Astrocyte of the spinal cord (primary cell): Measurements from ENCODE around the gene CDK19.
"Not testable (repeated sequence)": the region's sequence is repeated elsewhere in the genome, so short reads cannot be mapped to it uniquely, and the experiment has no call there.

Experiments
- DNase-seq: peaks from one replicate; pipeline ENCODE4 v3.0.0; 2011; ENCODE audit warnings: low read depth, low spot score
- H3K4me3 ChIP-seq: 2 replicates; pipeline ENCODE4 v1.5.1; 2011; ENCODE audit warnings: low read depth, mild to moderate bottlenecking, low read length, moderate library complexity
- in situ Hi-C: cut with HindIII; loops from 2 replicates; pipeline ENCODE4 v1.10.0; 2017; ENCODE audit warnings: low sequenced_read_pairs
- TF ChIP-seq, protein P1 (sequence below): IDR thresholded peaks from 2 replicates; pipeline ENCODE4 v1.5.1; 2012; ENCODE audit warnings: low read depth, mild to moderate bottlenecking, low read length, inconsistent platforms

CDK19 gene

GRCh38 chr6:110589865-110590513, 225.3 kb downstream of the CDK19 start:
- DNase-seq = no peak
- H3K4me3 ChIP-seq = no peak overlapping the region
- in situ Hi-C loops = no loop called here

DNA sequence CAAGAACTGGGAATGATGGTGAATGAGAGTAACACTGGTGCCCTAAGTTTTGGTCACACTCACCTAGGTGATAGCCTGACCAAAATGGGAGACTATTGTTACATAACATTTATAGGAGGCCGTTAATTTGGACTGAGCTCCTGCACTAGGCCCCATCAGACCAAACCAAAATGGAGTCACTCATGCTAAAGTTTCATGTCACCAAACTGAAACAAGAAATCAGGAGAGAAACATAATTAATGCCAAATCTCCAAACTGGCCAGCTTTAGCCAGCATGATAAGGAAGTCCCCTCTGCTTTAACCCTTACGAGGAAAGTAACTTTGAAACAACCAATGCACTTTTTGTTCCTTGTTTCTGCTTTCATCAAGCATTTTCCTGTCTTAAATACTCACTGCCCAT, 227.9 kb downstream of the CDK19 start:
- no peak overlapping the region for H3K4me3 ChIP-seq
- no peak for DNase-seq
- TF ChIP-seq, protein P1, sequence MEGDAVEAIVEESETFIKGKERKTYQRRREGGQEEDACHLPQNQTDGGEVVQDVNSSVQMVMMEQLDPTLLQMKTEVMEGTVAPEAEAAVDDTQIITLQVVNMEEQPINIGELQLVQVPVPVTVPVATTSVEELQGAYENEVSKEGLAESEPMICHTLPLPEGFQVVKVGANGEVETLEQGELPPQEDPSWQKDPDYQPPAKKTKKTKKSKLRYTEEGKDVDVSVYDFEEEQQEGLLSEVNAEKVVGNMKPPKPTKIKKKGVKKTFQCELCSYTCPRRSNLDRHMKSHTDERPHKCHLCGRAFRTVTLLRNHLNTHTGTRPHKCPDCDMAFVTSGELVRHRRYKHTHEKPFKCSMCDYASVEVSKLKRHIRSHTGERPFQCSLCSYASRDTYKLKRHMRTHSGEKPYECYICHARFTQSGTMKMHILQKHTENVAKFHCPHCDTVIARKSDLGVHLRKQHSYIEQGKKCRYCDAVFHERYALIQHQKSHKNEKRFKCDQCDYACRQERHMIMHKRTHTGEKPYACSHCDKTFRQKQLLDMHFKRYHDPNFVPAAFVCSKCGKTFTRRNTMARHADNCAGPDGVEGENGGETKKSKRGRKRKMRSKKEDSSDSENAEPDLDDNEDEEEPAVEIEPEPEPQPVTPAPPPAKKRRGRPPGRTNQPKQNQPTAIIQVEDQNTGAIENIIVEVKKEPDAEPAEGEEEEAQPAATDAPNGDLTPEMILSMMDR = no peak
- in situ Hi-C loops = no loop called here

More at GRCh38 chr6:110589865-110590513, 225.3 kb downstream of the CDK19 start:
- TF ChIP-seq, protein P1 = no peak

DNA sequence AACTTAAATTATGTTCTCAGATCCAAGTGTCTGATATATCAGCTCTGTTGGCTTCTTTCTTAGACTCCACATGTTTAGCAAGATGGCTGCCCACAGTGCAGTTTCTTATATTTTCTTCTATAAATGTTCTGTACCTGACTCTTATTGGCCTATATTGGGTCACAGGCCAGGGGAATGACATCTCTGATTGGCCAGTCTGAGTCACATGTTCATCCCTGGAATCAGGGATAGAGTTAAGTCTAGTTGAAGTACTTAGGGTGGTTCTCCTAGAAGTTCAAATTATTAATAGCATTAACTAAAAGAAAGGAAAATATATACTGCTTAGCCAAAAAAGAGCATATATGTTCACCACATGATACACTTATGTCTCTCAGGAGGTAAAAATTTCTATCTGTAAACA, 233.6 kb downstream of the CDK19 start:
- no peak for DNase-seq
- no peak overlapping the region for H3K4me3 ChIP-seq
- TF ChIP-seq, protein P1 = no peak
- in situ Hi-C loops = no loop called here

- H3K4me3 ChIP-seq, in situ Hi-C loops, DNase-seq: not testable (repeated sequence)
Measured at GRCh38 chr6:110577596-110578167, 237.6 kb downstream of the CDK19 start.

DNA sequence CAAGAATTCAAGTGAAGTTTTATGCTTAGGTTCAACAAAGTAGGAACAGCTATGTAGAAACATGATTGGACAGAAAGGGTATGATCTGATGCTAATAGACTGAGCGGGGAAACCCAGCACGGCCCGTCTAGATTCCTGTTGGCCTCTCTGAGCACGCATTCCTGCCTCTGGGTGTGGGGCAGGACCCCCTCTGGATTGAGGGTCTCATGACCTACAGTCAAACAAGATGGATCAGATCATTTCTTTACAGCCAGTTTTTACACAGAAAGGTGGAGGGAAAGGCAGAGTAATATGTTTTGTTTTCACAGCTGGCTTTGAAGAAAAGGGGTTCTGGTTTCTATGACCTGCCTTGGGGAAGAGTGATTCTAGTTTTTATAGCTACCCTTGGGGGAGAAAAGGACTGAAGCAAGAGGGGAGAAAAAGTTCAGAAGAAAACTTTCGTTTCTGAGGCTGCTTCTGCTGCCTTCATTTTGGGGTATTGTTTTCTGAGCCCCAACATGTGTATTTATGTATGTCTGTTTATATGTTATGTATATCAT, 239.3 kb downstream of the CDK19 start:
- DNase-seq = no peak
- H3K4me3 ChIP-seq = no peak overlapping the region
- in situ Hi-C loops = no loop called here
- TF ChIP-seq, protein P1 = no peak

- in situ Hi-C loops = no loop called here
- TF ChIP-seq, protein P1 = no peak
- H3K4me3 ChIP-seq = no peak overlapping the region
- no peak for DNase-seq
Measured at GRCh38 chr6:110574817-110575216, 240.5 kb downstream of the CDK19 start.

DNA sequence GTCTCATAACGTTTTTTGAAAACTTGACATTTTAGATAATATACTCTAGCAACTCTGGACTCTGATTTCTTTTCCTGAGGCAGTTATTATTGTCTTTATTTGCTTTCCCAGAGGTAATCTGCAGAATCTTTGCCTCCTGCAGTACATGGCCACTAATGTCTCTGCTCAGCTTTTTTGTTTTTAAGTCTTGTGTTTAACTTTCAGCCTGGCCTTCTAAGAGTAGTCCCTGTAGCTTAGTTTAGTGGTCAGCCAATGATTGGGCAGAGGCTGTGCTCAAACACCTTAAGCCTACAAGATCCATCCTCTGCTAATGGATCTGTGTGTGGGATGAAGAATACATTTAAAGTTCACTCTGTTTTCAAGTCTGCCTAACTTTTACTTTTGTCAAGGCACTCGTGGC, 241.7 kb downstream of the CDK19 start:
- no peak overlapping the region for H3K4me3 ChIP-seq
- in situ Hi-C loops = no loop called here
- DNase-seq = no peak
- TF ChIP-seq, protein P1 = no peak
